Panc1 (cell line): ENCODE data around the gene FCHSD2. TPM values are rescaled to one million over a fixed set of nuclear protein-coding genes. Genes with fewer than 3 reads are reported as not detected.

Source experiments
- ATAC-seq: fragments of 200-7000 bp; cut with Tn5 transposase; 2 replicates; pipeline ENCODE4 v1.9.1; 2020; ENCODE audit warnings: mild to moderate bottlenecking, moderate library complexity
- BruUV-seq: library from RNA; stranded (reverse); fragments of 400-500 nt; replicated peaks from 2 replicates; lab custom pipeline; 2021; lab: Mats Ljungman, UMichigan
- CTCF ChIA-PET: fragments of 300-600 bp; sonication (Branson Sonifier 250); formaldehyde crosslinking; loops from one replicate; lab custom pipeline; 2022; ENCODE audit warnings: antibody characterized with exemption; lab: Charles Lee
- POLR2A ChIA-PET: fragments of 300-600 bp; sonication (Branson Sonifier 250); formaldehyde crosslinking; loops from one replicate; lab custom pipeline; 2022; ENCODE audit warnings: antibody characterized with exemption; lab: Charles Lee
- DNase-seq: peaks from one replicate; pipeline ENCODE4 v3.0.0-alpha.2; 2010; ENCODE audit warnings: low read depth, low spot score
- H3K27ac ChIP-seq: 2 replicates; pipeline ENCODE4 v1.5.1; 2011; ENCODE audit warnings: mild to moderate bottlenecking, low read length, inconsistent platforms
- H3K27me3 ChIP-seq: fragments of 200-500 bp; sonication (Bioruptor generic); 2 replicates; pipeline ENCODE4 v1.6.0; 2014; ENCODE audit warnings: low read length, inconsistent platforms; ENCODE audit not compliant: control insufficient read depth, insufficient read depth
- H3K36me3 ChIP-seq: fragments of 200-500 bp; sonication (Bioruptor generic); 2 replicates; pipeline ENCODE4 v1.5.1; 2014; ENCODE audit warnings: inconsistent platforms, mild to moderate bottlenecking, low read length, moderate library complexity; ENCODE audit not compliant: control insufficient read depth, insufficient read depth
- H3K4me1 ChIP-seq: 2 replicates; pipeline ENCODE4 v1.5.1; 2011; ENCODE audit warnings: inconsistent platforms, mild to moderate bottlenecking, low read length, moderate library complexity; ENCODE audit not compliant: control insufficient read depth, insufficient read depth
- H3K4me3 ChIP-seq, 2 experiments: 2 replicates each; pipeline ENCODE4 v1.5.1; 2011 to 2012; ENCODE audit warnings: low read depth in 2 of 2, low read length in 2 of 2, mild to moderate bottlenecking in 2 of 2, inconsistent platforms in 1 of 2, moderate library complexity in 1 of 2
- H3K9me3 ChIP-seq: fragments of 200-500 bp; sonication (Bioruptor generic); 2 replicates; pipeline ENCODE4 v1.5.1; 2014; ENCODE audit warnings: low read depth, mild to moderate bottlenecking, inconsistent platforms, low read length, moderate library complexity; ENCODE audit not compliant: control insufficient read depth, insufficient read depth
- CTCF ChIP-seq: fragments of 450-650 bp; IDR thresholded peaks from 2 replicates; pipeline ENCODE4 v1.5.1; 2017; ENCODE audit warnings: mild to moderate bottlenecking
- POLR2AphosphoS5 ChIP-seq: IDR thresholded peaks from 2 replicates; pipeline ENCODE4 v1.6.1; 2012; ENCODE audit warnings: mild to moderate bottlenecking, low read depth, low read length, moderate library complexity
- REST ChIP-seq, 2 experiments: IDR thresholded peaks; 2 replicates each; pipeline ENCODE4 v1.6.1; 2011 to 2012; ENCODE audit warnings: low read depth in 2 of 2, control low read depth in 1 of 2, low read length in 1 of 2, mild to moderate bottlenecking in 1 of 2, moderate library complexity in 1 of 2; ENCODE audit not compliant: insufficient read depth in 1 of 2
- SIN3A ChIP-seq: IDR thresholded peaks from 2 replicates; pipeline ENCODE4 v1.6.1; 2012; ENCODE audit warnings: low read depth, mild to moderate bottlenecking, low read length, moderate library complexity, borderline replicate concordance; ENCODE audit not compliant: insufficient read depth
- TCF7L2 ChIP-seq: IDR thresholded peaks from 2 replicates; pipeline ENCODE4 v1.6.1; 2011; ENCODE audit warnings: mild to moderate bottlenecking, low read depth, low read length, inconsistent platforms
- in situ Hi-C: cut with HindIII; loops from 2 replicates; pipeline ENCODE4 v1.10.0; 2016; ENCODE audit warnings: low sequenced_read_pairs, low pct_unique_long_range_greater_than_20kb
- intact Hi-C: fragments of 100-400 bp; cut with micrococcal nuclease; formaldehyde crosslinking; loops from one replicate; pipeline ENCODE4 v1.10.0; 2022; ENCODE audit not compliant: unreplicated experiment
- total RNA-seq: library from RNA; stranded (reverse); gene quantifications from one replicate; pipeline ENCODE4 v1.2.1, GENCODE V29; 2021; ENCODE audit not compliant: unreplicated experiment

Gene FCHSD2
- total RNA-seq, 1 experiment from 2014 or later: 31.8 TPM

- Histone ChIP-seq H3K9me3 (no peaks in the 10 kb centered on the region), H3K27ac (no peak overlapping the region), H3K36me3 (no peaks in the 10 kb centered on the region), H3K4me1 (no peaks in the 10 kb centered on the region), H3K27me3 (no peaks in the 10 kb centered on the region), H3K4me3 (no peak overlapping the region)
- ChIA-PET CTCF (no interaction called here), POLR2A (no interaction called here)
- intact Hi-C loops (no loop called here), in situ Hi-C loops (no loop called here)
- DNase-seq (no peak), ATAC-seq (no peak)
- no TSS peak for BruUV-seq
- TF ChIP-seq CTCF (no peak), SIN3A (no peak), TCF7L2 (no peak), REST (IDR thresholded peaks at IDR 0.05; ENCODE audit: insufficient read depth in 1 of 2, low read depth in 2 of 2, low read length in 1 of 2) (no peak), POLR2AphosphoS5 (no peak)
Measured at GRCh38 chr11:73019996-73020395, 122.1 kb downstream of the FCHSD2 start.

GRCh38 chr11:73019449-73019848 lies 122.7 kb downstream of the FCHSD2 start:
- no peak for ATAC-seq
- H3K4me1 ChIP-seq: no peaks in the 10 kb centered on the region
- H3K36me3 ChIP-seq: no peaks in the 10 kb centered on the region
- H3K9me3 ChIP-seq: no peaks in the 10 kb centered on the region
- in situ Hi-C loops: no loop called here
- H3K27me3 ChIP-seq: no peaks in the 10 kb centered on the region
- no peak overlapping the region for H3K4me3 ChIP-seq
- intact Hi-C loops: no loop called here
- no peak overlapping the region for H3K27ac ChIP-seq
- ChIA-PET POLR2A (no interaction called here), CTCF (no interaction called here)
- no TSS peak for BruUV-seq
- DNase-seq: no peak
- no peak for TF ChIP-seq REST (IDR thresholded peaks at IDR 0.05; ENCODE audit: insufficient read depth in 1 of 2, low read depth in 2 of 2, low read length in 1 of 2)
- TF ChIP-seq SIN3A: no peak
- no peak for TF ChIP-seq CTCF
- TF ChIP-seq TCF7L2: no peak
- no peak for TF ChIP-seq POLR2AphosphoS5
